HCT116 (cell line): Measurements from ENCODE around the gene DHDDS. TPM values are rescaled to one million over a fixed set of nuclear protein-coding genes. Genes with fewer than 3 reads are reported as not detected.

ENCODE experiments used
- ATAC-seq: fragments of 200-7000 bp; cut with Tn5 transposase; 2 replicates; pipeline ENCODE4 v1.9.1; 2020; ENCODE audit warnings: mild to moderate bottlenecking, moderate library complexity
- BruUV-seq: library from RNA; stranded (reverse); fragments of 400-500 nt; replicated peaks from 2 replicates; lab custom pipeline; 2021; lab: Mats Ljungman, UMichigan
- CTCF ChIA-PET: fragments of 300-600 bp; sonication (Branson Sonifier 250); formaldehyde crosslinking; loops from one replicate; lab custom pipeline; 2021; ENCODE audit warnings: antibody characterized with exemption; lab: Charles Lee
- POLR2A ChIA-PET: fragments of 300-600, 350-600 bp; sonication (Branson Sonifier 250); formaldehyde crosslinking; loops from one replicate; lab custom pipeline; 2021; ENCODE audit warnings: antibody characterized with exemption; lab: Charles Lee
- RAD21 ChIA-PET, 2 experiments: fragments of 300-600 bp; sonication (Branson Sonifier 250); formaldehyde crosslinking; loops; one replicate each; lab custom pipeline; 2023; ENCODE audit warnings: low total read pairs in 2 of 2; ENCODE audit not compliant: uncharacterized antibody in 2 of 2, unreplicated experiment in 2 of 2, low non-redundant PET in 1 of 2; lab: Charles Lee
- DNase-seq: peaks from one replicate; pipeline ENCODE4 v3.0.0-alpha.2; 2010; ENCODE audit warnings: low read depth, low spot score
- H2AFZ ChIP-seq: fragments of 200-600 bp; shearing (Covaris generic), sonication (generic); 2 replicates; pipeline ENCODE4 v1.6.1; 2017; ENCODE audit warnings: low read depth, mixed run types, mixed read lengths, antibody characterized with exemption, low read length; ENCODE audit not compliant: poor library complexity, severe bottlenecking
- H3K27ac ChIP-seq: 2 replicates; pipeline ENCODE4 v1.5.1; 2012; ENCODE audit warnings: low read depth, low read length
- H3K27me3 ChIP-seq: fragments of 200-600 bp; sonication (generic); 2 replicates; pipeline ENCODE4 v1.6.1; 2016; ENCODE audit warnings: mixed run types, low read length, mixed read lengths; ENCODE audit not compliant: insufficient read depth
- H3K36me3 ChIP-seq, 2 experiments: fragments of 200-500 bp in 1 of 2; fragments of 200-600 bp in 1 of 2; sonication (Bioruptor generic) in 1 of 2; sonication (generic) in 1 of 2; 2 replicates each; pipeline versions ENCODE4 v1.5.1 to v1.6.1; 2014 to 2016; ENCODE audit warnings: low read length in 2 of 2, inconsistent platforms in 1 of 2, mixed read lengths in 1 of 2, mixed run types in 1 of 2; ENCODE audit not compliant: insufficient read depth in 2 of 2, control insufficient read depth in 1 of 2
- H3K4me1 ChIP-seq, 2 experiments: fragments of 200-600 bp in 1 of 2; sonication (generic) in 1 of 2; 2 replicates each; pipeline versions ENCODE4 v1.5.1 to v1.6.1; 2012 to 2017; ENCODE audit warnings: low read length in 2 of 2, inconsistent platforms in 1 of 2, mild to moderate bottlenecking in 1 of 2, mixed read lengths in 1 of 2, mixed run types in 1 of 2, moderate library complexity in 1 of 2; ENCODE audit not compliant: insufficient read depth in 2 of 2, control insufficient read depth in 1 of 2
- H3K4me2 ChIP-seq: fragments of 200-600 bp; sonication (generic); 2 replicates; pipeline ENCODE4 v1.6.1; 2017; ENCODE audit warnings: mixed run types, low read length, mixed read lengths
- H3K4me3 ChIP-seq, 2 experiments: fragments of 200-600 bp in 1 of 2; sonication (generic) in 1 of 2; replicated peaks in 1 of 2; 2 replicates each; pipeline ENCODE4 v1.5.1; 2011 to 2016; ENCODE audit warnings: low read length in 2 of 2, control low read depth in 1 of 2, low read depth in 1 of 2, mild to moderate bottlenecking in 1 of 2, mixed read lengths in 1 of 2, mixed run types in 1 of 2
- H3K79me2 ChIP-seq: fragments of 200-600 bp; sonication (generic); 2 replicates; pipeline ENCODE4 v1.6.1; 2017; ENCODE audit warnings: mild to moderate bottlenecking, mixed run types, low read length, moderate library complexity, mixed read lengths; ENCODE audit not compliant: insufficient read depth
- H3K9ac ChIP-seq: fragments of 200-600 bp; sonication (generic); 2 replicates; pipeline ENCODE4 v1.6.1; 2016; ENCODE audit warnings: low read length, mixed read lengths
- H3K9me2 ChIP-seq: fragments of 200-600 bp; sonication (generic), shearing (Covaris generic); 2 replicates; pipeline ENCODE4 v1.6.1; 2017; ENCODE audit warnings: mixed run types, mild to moderate bottlenecking, moderate library complexity; ENCODE audit not compliant: insufficient read depth
- H3K9me3 ChIP-seq, 2 experiments: fragments of 200-500 bp in 1 of 2; fragments of 200-600 bp in 1 of 2; sonication (Bioruptor generic) in 1 of 2; sonication (generic) in 1 of 2; 2 replicates each; pipeline ENCODE4 v1.6.1; 2014 to 2017; ENCODE audit warnings: low read length in 2 of 2, mixed read lengths in 2 of 2, inconsistent platforms in 1 of 2, low read depth in 1 of 2, mild to moderate bottlenecking in 1 of 2, mixed run types in 1 of 2, moderate library complexity in 1 of 2; ENCODE audit not compliant: control insufficient read depth in 1 of 2, insufficient read depth in 1 of 2
- H4K20me1 ChIP-seq: fragments of 200-600 bp; sonication (generic), shearing (Covaris generic); 2 replicates; pipeline ENCODE4 v1.6.1; 2017; ENCODE audit warnings: mixed run types, mild to moderate bottlenecking, moderate library complexity; ENCODE audit not compliant: insufficient read depth
- CBX3 ChIP-seq: IDR thresholded peaks from 2 replicates; pipeline ENCODE4 v1.6.1; 2012; ENCODE audit warnings: low read depth
- CEBPB ChIP-seq: IDR thresholded peaks from 2 replicates; pipeline ENCODE4 v1.6.1; 2012; ENCODE audit warnings: low read depth
- EGR1 ChIP-seq: IDR thresholded peaks from 2 replicates; pipeline ENCODE4 v1.6.1; 2012; ENCODE audit warnings: low read depth
- ELF1 ChIP-seq: IDR thresholded peaks from 2 replicates; pipeline ENCODE4 v1.6.1; 2012; ENCODE audit warnings: low read depth, borderline replicate concordance
- EZH2 ChIP-seq: fragments of 200-600 bp; sonication (generic); IDR thresholded peaks from 2 replicates; pipeline ENCODE4 v1.6.1; 2017; ENCODE audit warnings: antibody characterized with exemption, mixed run types
- FOSL1 ChIP-seq: IDR thresholded peaks from 2 replicates; pipeline ENCODE4 v1.6.1; 2012; ENCODE audit warnings: low read depth
- POLR2AphosphoS5 ChIP-seq: IDR thresholded peaks from 2 replicates; pipeline ENCODE4 v1.6.1; 2011; ENCODE audit warnings: mild to moderate bottlenecking, low read depth, low read length, moderate library complexity
- REST ChIP-seq: IDR thresholded peaks from 2 replicates; pipeline ENCODE4 v1.6.1; 2012; ENCODE audit warnings: low read depth
- TCF7L2 ChIP-seq: IDR thresholded peaks from 2 replicates; pipeline ENCODE4 v1.7.0; 2011; ENCODE audit warnings: borderline replicate concordance, inconsistent platforms; ENCODE audit not compliant: insufficient read depth, insufficient read length; ENCODE audit errors: extremely low read depth
- ZNF274 ChIP-seq: fragments of 200-500 bp; sonication (Bioruptor generic); IDR thresholded peaks from 2 replicates; pipeline ENCODE4 v1.6.1; 2014; ENCODE audit warnings: mild to moderate bottlenecking, low read depth, low read length, inconsistent platforms
- intact Hi-C: fragments of 100-400 bp; cut with micrococcal nuclease; formaldehyde crosslinking; loops from 2 replicates; pipeline ENCODE4 v1.10.0; 2022
- total RNA-seq: library from RNA; stranded (reverse); gene quantifications from one replicate; pipeline ENCODE4 v1.2.1, GENCODE V29; 2021; ENCODE audit not compliant: unreplicated experiment
- TF ChIP-seq, protein P1 (sequence below): IDR thresholded peaks from 2 replicates; pipeline ENCODE4 v1.6.1; 2011; ENCODE audit warnings: mild to moderate bottlenecking, low read length, moderate library complexity; ENCODE audit not compliant: insufficient replicate concordance; ENCODE audit errors: extremely low read depth

The DHDDS gene
- total RNA-seq, 1 experiment from 2014 or later = 46.0 TPM

GRCh38 chr1:26474818-26475217 is 42.7 kb downstream of the DHDDS start:
- Histone ChIP-seq H3K27ac (no peak overlapping the region), H3K27me3 (no peaks in the 10 kb centered on the region), H3K9me3 (no peaks in the 10 kb centered on the region), H3K4me2 (no peak overlapping the region), H3K9me2 (no peaks in the 10 kb centered on the region), H3K79me2 (peaks cover 23% of the 10 kb centered on the region), H3K4me3 (no peak overlapping the region), H3K4me1 (peaks cover 13 to 34% of the 10 kb centered on the region in 2 experiments), H4K20me1 (peaks cover 20% of the 10 kb centered on the region; the same call in 1 of the 2 replicates), H3K9ac (no peak overlapping the region), H2AFZ (no peak overlapping the region), H3K36me3 (peaks cover 25 to 34% of the 10 kb centered on the region in 2 experiments)
- no TSS peak for BruUV-seq
- ChIA-PET CTCF (no interaction called here), POLR2A (no interaction called here), RAD21 (no interaction called here)
- no peak for TF ChIP-seq POLR2AphosphoS5
- no peak for TF ChIP-seq TCF7L2
- TF ChIP-seq FOSL1 = no peak
- no peak for TF ChIP-seq ELF1
- no peak for TF ChIP-seq CEBPB
- no peak for TF ChIP-seq REST
- no peak for TF ChIP-seq ZNF274
- TF ChIP-seq, protein P1, sequence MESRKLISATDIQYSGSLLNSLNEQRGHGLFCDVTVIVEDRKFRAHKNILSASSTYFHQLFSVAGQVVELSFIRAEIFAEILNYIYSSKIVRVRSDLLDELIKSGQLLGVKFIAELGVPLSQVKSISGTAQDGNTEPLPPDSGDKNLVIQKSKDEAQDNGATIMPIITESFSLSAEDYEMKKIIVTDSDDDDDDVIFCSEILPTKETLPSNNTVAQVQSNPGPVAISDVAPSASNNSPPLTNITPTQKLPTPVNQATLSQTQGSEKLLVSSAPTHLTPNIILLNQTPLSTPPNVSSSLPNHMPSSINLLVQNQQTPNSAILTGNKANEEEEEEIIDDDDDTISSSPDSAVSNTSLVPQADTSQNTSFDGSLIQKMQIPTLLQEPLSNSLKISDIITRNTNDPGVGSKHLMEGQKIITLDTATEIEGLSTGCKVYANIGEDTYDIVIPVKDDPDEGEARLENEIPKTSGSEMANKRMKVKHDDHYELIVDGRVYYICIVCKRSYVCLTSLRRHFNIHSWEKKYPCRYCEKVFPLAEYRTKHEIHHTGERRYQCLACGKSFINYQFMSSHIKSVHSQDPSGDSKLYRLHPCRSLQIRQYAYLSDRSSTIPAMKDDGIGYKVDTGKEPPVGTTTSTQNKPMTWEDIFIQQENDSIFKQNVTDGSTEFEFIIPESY = no peak
- TF ChIP-seq EGR1 = no peak
- TF ChIP-seq EZH2 = no peak
- no peak for TF ChIP-seq CBX3
- DNase-seq = no peak
- intact Hi-C loops = no loop called here
- ATAC-seq = no peak
